Esophagus squamous epithelium (tissue), 5 donors: Measurements from ENCODE around the gene PMEPA1. TPM values are rescaled to one million over a fixed set of nuclear protein-coding genes. Genes with fewer than 3 reads are reported as not detected.

Experiments
- DNase-seq: peaks from one replicate; lab custom pipeline; 2025; lab: John Stamatoyannopoulos, UW
- H3K27ac ChIP-seq, 4 donors: fragments of 200-600 bp; sonication (generic); one replicate each; pipeline ENCODE4 v1.5.1; 2016 to 2019; ENCODE audit warnings: mild to moderate bottlenecking in 1 of 4
- H3K27me3 ChIP-seq, 4 donors: fragments of 200-600 bp; sonication (generic); 1 replicate in 3 of 4; 2 replicates in 1 of 4; pipeline versions ENCODE4 v1.5.1 to v1.6.0; 2017 to 2021; ENCODE audit warnings: antibody characterized with exemption in 1 of 4
- H3K36me3 ChIP-seq, 3 donors: fragments of 200-600 bp; sonication (generic); one replicate each; pipeline ENCODE4 v1.5.1; 2016 to 2019
- H3K4me1 ChIP-seq, 3 donors: fragments of 200-600 bp; sonication (generic); one replicate each; pipeline ENCODE4 v1.5.1; 2017 to 2019
- H3K4me3 ChIP-seq, 4 donors: fragments of 200-600 bp; sonication (generic); 1 replicate in 3 of 4; 2 replicates in 1 of 4; pipeline ENCODE4 v1.5.1; 2016 to 2019; ENCODE audit warnings: mild to moderate bottlenecking in 2 of 4, moderate library complexity in 1 of 4
- H3K9me3 ChIP-seq, 3 donors: fragments of 200-600 bp; sonication (generic); one replicate each; pipeline ENCODE4 v1.5.1; 2016 to 2019
- CTCF ChIP-seq, 6 experiments: fragments of 450-650 bp in 4 of 6; fragments of 200-600 bp in 2 of 6; sonication (generic) in 2 of 6; IDR thresholded peaks; one replicate each; pipeline ENCODE4 v1.5.1; 2016 to 2019; ENCODE audit warnings: antibody characterized with exemption in 6 of 6, mild to moderate bottlenecking in 4 of 6, moderate library complexity in 4 of 6
- POLR2A ChIP-seq, 4 donors: fragments of 450-650 bp; IDR thresholded peaks; one replicate each; pipeline ENCODE4 v1.6.1; 2017; ENCODE audit warnings: antibody characterized with exemption in 4 of 4, mild to moderate bottlenecking in 4 of 4, moderate library complexity in 3 of 4
- WGBS, 2 donors: methylation state at CpG; one replicate each; pipeline ENCODE4 v1.1.5; 2018; 5-methylcytosine and 5-hydroxymethylcytosine counted together
- intact Hi-C: fragments of 100-400 bp; cut with DNase I; formaldehyde crosslinking; loops from one replicate; pipeline ENCODE4 v1.15.0; 2022
- total RNA-seq, 4 donors: library from RNA; depleted of rRNA; stranded (reverse); fragments of >200 nt; gene quantifications; one replicate each; pipeline ENCODE4 v1.1.0, GENCODE V29; 2016
- donor health status: DM: yes; HTN: yes; CAD: no.

Gene PMEPA1
- total RNA-seq, 4 donors from 2014 or later: 0.95 to 4.6 (median 2.6) TPM

- Histone ChIP-seq H3K27ac (no peak overlapping the region), H3K4me1 (peaks cover 5 to 37% (median 20%) of the 10 kb centered on the region in 3 donors), H3K27me3 (peaks cover 0 to 10% (median 0%) of the 10 kb centered on the region in 4 donors), H3K36me3 (no peaks in the 10 kb centered on the region), H3K4me3 (peak overlapping the region in 3 of 4 donors; percentile 29 to 62 (median 29)), H3K9me3 (no peaks in the 10 kb centered on the region)
- intact Hi-C loops: no loop called here
- TF ChIP-seq POLR2A (IDR thresholded peaks at IDR 0.05): no peak
- no peak for TF ChIP-seq CTCF (IDR thresholded peaks at IDR 0.05)
- peak; percentile 76 for DNase-seq
- 1 to 2% methylated on average over 20 to 27 of the region's 31 CpGs for WGBS, 2 donors
Observed at GRCh38 chr20:57718490-57719009, 8.7 kb upstream of the PMEPA1 start.

- intact Hi-C loops: no loop called here
- DNase-seq: no peak
- no peaks in the 10 kb centered on the region for H3K36me3 ChIP-seq
- no peak overlapping the region for H3K27ac ChIP-seq
- peaks cover 0 to 5% (median 0%) of the 10 kb centered on the region in 4 donors for H3K27me3 ChIP-seq
- 45 to 56% methylated on average over 11 of the region's 11 CpGs for WGBS, 2 donors
- H3K4me3 ChIP-seq: no peak overlapping the region
- peaks cover 9 to 44% (median 27%) of the 10 kb centered on the region in 3 donors for H3K4me1 ChIP-seq
- TF ChIP-seq POLR2A (IDR thresholded peaks at IDR 0.05) (no peak), CTCF (IDR thresholded peaks at IDR 0.05) (no peak)
- no peaks in the 10 kb centered on the region for H3K9me3 ChIP-seq
Observed at GRCh38 chr20:57717797-57718196, 8.0 kb upstream of the PMEPA1 start.

- H3K9me3 ChIP-seq: no peaks in the 10 kb centered on the region
- no peak for DNase-seq
- no peak overlapping the region for H3K4me3 ChIP-seq
- intact Hi-C loops: no loop called here
- no peak for TF ChIP-seq POLR2A (IDR thresholded peaks at IDR 0.05)
- TF ChIP-seq CTCF (IDR thresholded peaks at IDR 0.05): no peak
- H3K27me3 ChIP-seq: no peaks in the 10 kb centered on the region
- H3K27ac ChIP-seq: no peak overlapping the region
- H3K4me1 ChIP-seq: peaks cover 9 to 51% (median 28%) of the 10 kb centered on the region in 3 donors
- no peaks in the 10 kb centered on the region for H3K36me3 ChIP-seq
- 80 to 96% methylated on average over 3 of the region's 3 CpGs for WGBS, 2 donors
Observed at GRCh38 chr20:57716901-57717300, 7.1 kb upstream of the PMEPA1 start.

- Histone ChIP-seq H3K4me3 (no peak overlapping the region), H3K9me3 (no peaks in the 10 kb centered on the region), H3K36me3 (no peaks in the 10 kb centered on the region), H3K27me3 (no peaks in the 10 kb centered on the region), H3K27ac (no peak overlapping the region), H3K4me1 (peaks cover 9 to 58% (median 32%) of the 10 kb centered on the region in 3 donors)
- TF ChIP-seq POLR2A (IDR thresholded peaks at IDR 0.05) (no peak), CTCF (IDR thresholded peaks at IDR 0.05) (no peak)
- intact Hi-C loops: no loop called here
- no peak for DNase-seq
- 13 to 35% methylated on average over 3 of the region's 3 CpGs for WGBS, 2 donors
Observed at GRCh38 chr20:57716202-57716601, 6.4 kb upstream of the PMEPA1 start.

- no peaks in the 10 kb centered on the region for H3K9me3 ChIP-seq
- intact Hi-C loops: no loop called here
- peaks cover 0 to 5% (median 0%) of the 10 kb centered on the region in 4 donors for H3K27me3 ChIP-seq
- no peak overlapping the region for H3K27ac ChIP-seq
- no peaks in the 10 kb centered on the region for H3K36me3 ChIP-seq
- H3K4me1 ChIP-seq: peaks cover 9 to 66% (median 32%) of the 10 kb centered on the region in 3 donors
- DNase-seq: no peak
- no peak for TF ChIP-seq CTCF (IDR thresholded peaks at IDR 0.05)
- no peak for TF ChIP-seq POLR2A (IDR thresholded peaks at IDR 0.05)
- H3K4me3 ChIP-seq: no peak overlapping the region
- 83 to 94% methylated on average over 12 to 15 of the region's 15 CpGs for WGBS, 2 donors
Observed at GRCh38 chr20:57715268-57715904, 5.6 kb upstream of the PMEPA1 start.
